Measurements from ENCODE around the gene LRRTM2. TPM values are rescaled to one million over a fixed set of nuclear protein-coding genes. Genes with fewer than 3 reads are reported as not detected.

The LRRTM2 gene
- polyA plus RNA-seq, 3 donors: 0.02 TPM; not detected in 2

DNA sequence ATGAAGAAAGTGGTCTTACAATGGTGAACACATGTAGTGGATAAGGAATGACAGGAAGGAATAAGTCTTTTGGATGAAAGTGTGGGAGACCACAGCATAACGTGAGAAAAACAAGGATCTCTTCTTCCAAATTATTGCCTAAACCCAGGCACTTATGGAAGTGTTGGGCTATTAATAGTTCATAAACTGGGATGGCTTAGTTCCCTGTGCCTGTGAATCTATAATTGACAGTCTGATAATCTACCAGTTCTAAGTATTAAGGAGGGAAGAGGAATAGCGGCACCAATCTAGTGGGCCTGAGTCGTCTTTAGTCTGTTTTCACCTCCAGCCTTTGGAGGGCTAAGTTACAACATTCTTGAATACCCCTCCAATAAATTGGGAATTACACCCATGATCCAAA, 39.2 kb upstream of the LRRTM2 start:
- 100% methylated on average over 1 of the region's 3 CpGs for WGBS (ENCODE audit: insufficient coverage)
- H3K4me3 Mint-ChIP-seq: no peak overlapping the region
- intact Hi-C loops (cut with micrococcal nuclease): no loop called here

DNA sequence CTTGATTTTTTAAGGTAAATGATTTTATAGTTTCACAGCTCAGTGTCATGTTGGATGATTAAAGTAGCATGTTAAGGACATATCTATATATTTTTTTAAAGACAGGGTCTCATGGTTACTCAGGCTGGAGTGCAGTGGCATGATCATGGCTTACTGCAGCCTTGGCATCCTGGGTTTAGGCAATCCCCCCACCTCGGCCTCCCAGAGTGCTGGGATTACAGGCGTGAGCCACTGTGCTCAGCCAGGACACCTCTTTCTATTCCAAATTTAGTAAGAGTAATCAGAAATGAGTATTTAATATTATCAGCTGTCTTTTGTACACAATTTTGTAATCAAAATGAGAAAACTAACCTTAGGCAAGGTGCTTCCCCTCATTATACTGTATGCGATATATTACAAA, 38.6 kb upstream of the LRRTM2 start:
- no peak for DNase-seq
- H3K9me3 ChIP-seq (replicated peaks in 1 of 2; ENCODE audit: control insufficient read depth in 1 of 2, insufficient read depth in 1 of 2, low read length in 2 of 2): no peaks in the 10 kb centered on the region
- no CpG with 5 or more reads among the region's 3 CpGs for whole genome bisulfite sequencing (ENCODE audit: insufficient coverage)
- peaks cover 12% of the 10 kb centered on the region for H4K20me1 ChIP-seq (ENCODE audit: insufficient read depth, low read length)
- no peak overlapping the region for H3K4me3 Mint-ChIP-seq
- H3K4me1 ChIP-seq (ENCODE audit: control insufficient read depth in 1 of 2, insufficient read depth in 2 of 2, low read length in 2 of 2): no peaks in the 10 kb centered on the region
- no peaks in the 10 kb centered on the region for H3K79me2 ChIP-seq (ENCODE audit: insufficient read depth, low read length)
- H3K36me3 Mint-ChIP-seq: peaks cover 49 to 61% of the 10 kb centered on the region in 2 donors
- no peak overlapping the region for H3K27ac Mint-ChIP-seq
- no peak overlapping the region for H3K27ac ChIP-seq (ENCODE audit: low read depth in 1 of 2, low read length in 2 of 2)
- peaks cover 3% of the 10 kb centered on the region for H3K4me1 Mint-ChIP-seq
- no peaks in the 10 kb centered on the region for H3K9me3 Mint-ChIP-seq
- H3K27me3 ChIP-seq (ENCODE audit: control insufficient read depth in 2 of 2, insufficient read depth in 2 of 2, low read length in 2 of 2): no peaks in the 10 kb centered on the region
- intact Hi-C loops (cut with micrococcal nuclease): no loop called here
- TF ChIP-seq, protein P1, sequence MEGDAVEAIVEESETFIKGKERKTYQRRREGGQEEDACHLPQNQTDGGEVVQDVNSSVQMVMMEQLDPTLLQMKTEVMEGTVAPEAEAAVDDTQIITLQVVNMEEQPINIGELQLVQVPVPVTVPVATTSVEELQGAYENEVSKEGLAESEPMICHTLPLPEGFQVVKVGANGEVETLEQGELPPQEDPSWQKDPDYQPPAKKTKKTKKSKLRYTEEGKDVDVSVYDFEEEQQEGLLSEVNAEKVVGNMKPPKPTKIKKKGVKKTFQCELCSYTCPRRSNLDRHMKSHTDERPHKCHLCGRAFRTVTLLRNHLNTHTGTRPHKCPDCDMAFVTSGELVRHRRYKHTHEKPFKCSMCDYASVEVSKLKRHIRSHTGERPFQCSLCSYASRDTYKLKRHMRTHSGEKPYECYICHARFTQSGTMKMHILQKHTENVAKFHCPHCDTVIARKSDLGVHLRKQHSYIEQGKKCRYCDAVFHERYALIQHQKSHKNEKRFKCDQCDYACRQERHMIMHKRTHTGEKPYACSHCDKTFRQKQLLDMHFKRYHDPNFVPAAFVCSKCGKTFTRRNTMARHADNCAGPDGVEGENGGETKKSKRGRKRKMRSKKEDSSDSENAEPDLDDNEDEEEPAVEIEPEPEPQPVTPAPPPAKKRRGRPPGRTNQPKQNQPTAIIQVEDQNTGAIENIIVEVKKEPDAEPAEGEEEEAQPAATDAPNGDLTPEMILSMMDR (IDR thresholded peaks at IDR 0.05): no peak
- H2AFZ ChIP-seq (ENCODE audit: insufficient read depth, low read depth, low read length, poor library complexity, severe bottlenecking): no peak overlapping the region
- peaks cover 13 to 83% of the 10 kb centered on the region in 2 donors for H3K36me3 ChIP-seq (replicated peaks in 1 of 2; ENCODE audit: control insufficient read depth in 1 of 2, insufficient read depth in 2 of 2, low read length in 2 of 2)
- H3K4me2 ChIP-seq (replicated peaks; ENCODE audit: extremely low read depth, low read length, poor library complexity, severe bottlenecking): no peak overlapping the region
- no peak overlapping the region for H3K9ac ChIP-seq (ENCODE audit: insufficient read depth, low read length, poor library complexity, severe bottlenecking)
- H3K27me3 Mint-ChIP-seq (ENCODE audit: low read depth in 3 of 3): peaks cover 0 to 4% (median 0%) of the 10 kb centered on the region in 3 donors
- H3K4me3 ChIP-seq (replicated peaks in 1 of 3; ENCODE audit: low read depth in 2 of 3, low read length in 3 of 3): no peak overlapping the region

More for the DNA sequence above, 39.2 kb upstream of the LRRTM2 start:
- Mint-ChIP-seq H3K27ac (no peak overlapping the region), H3K36me3 (peaks cover 52 to 62% of the 10 kb centered on the region in 2 donors), H3K9me3 (no peaks in the 10 kb centered on the region), H3K27me3 (ENCODE audit: low read depth in 3 of 3) (peaks cover 0 to 4% (median 0%) of the 10 kb centered on the region in 3 donors), H3K4me1 (peaks cover 3% of the 10 kb centered on the region)
- no peak overlapping the region for H3K4me2 ChIP-seq (replicated peaks; ENCODE audit: extremely low read depth, low read length, poor library complexity, severe bottlenecking)
- H3K36me3 ChIP-seq (replicated peaks in 1 of 2; ENCODE audit: control insufficient read depth in 1 of 2, insufficient read depth in 2 of 2, low read length in 2 of 2): peaks cover 17 to 83% of the 10 kb centered on the region in 2 donors
- no peak for DNase-seq
- no peaks in the 10 kb centered on the region for H3K27me3 ChIP-seq (ENCODE audit: control insufficient read depth in 2 of 2, insufficient read depth in 2 of 2, low read length in 2 of 2)
- H4K20me1 ChIP-seq (ENCODE audit: insufficient read depth, low read length): peaks cover 14% of the 10 kb centered on the region
- no peak overlapping the region for H3K4me3 ChIP-seq (replicated peaks in 1 of 3; ENCODE audit: low read depth in 2 of 3, low read length in 3 of 3)
- no peak overlapping the region for H2AFZ ChIP-seq (ENCODE audit: insufficient read depth, low read depth, low read length, poor library complexity, severe bottlenecking)
- H3K9me3 ChIP-seq (replicated peaks in 1 of 2; ENCODE audit: control insufficient read depth in 1 of 2, insufficient read depth in 1 of 2, low read length in 2 of 2): no peaks in the 10 kb centered on the region
- H3K79me2 ChIP-seq (ENCODE audit: insufficient read depth, low read length): no peaks in the 10 kb centered on the region
- no peak overlapping the region for H3K9ac ChIP-seq (ENCODE audit: insufficient read depth, low read length, poor library complexity, severe bottlenecking)
- no peak overlapping the region for H3K27ac ChIP-seq (ENCODE audit: low read depth in 1 of 2, low read length in 2 of 2)
- TF ChIP-seq, protein P1 (IDR thresholded peaks at IDR 0.05): no peak
- no peaks in the 10 kb centered on the region for H3K4me1 ChIP-seq (ENCODE audit: control insufficient read depth in 1 of 2, insufficient read depth in 2 of 2, low read length in 2 of 2)
